ENCODE data around the gene NUDT15. TPM values are rescaled to one million over a fixed set of nuclear protein-coding genes. Genes with fewer than 3 reads are reported as not detected.
A peak's percentile ranks its signal among the peaks of the same experiment; 100 is the strongest.

NUDT15 gene
- total and polyA plus RNA-seq, 5 donors from 2014 or later, result 7.7 to 12.2 (median 8.9) TPM

GRCh38 chr13:48074006-48074405, 36.5 kb downstream of the NUDT15 start:
- DNase-seq (no peak), ATAC-seq (ENCODE audit: low read depth in 2 of 2) (no peak)
- Mint-ChIP-seq H3K4me3 (no peak overlapping the region), H3K27me3 (no peaks in the 10 kb centered on the region), H3K36me3 (peaks cover 83% of the 10 kb centered on the region), H3K4me1 (peaks cover 0 to 9% (median 3%) of the 10 kb centered on the region in 4 donors), H3K9me3 (peaks cover 0 to 22% (median 0%) of the 10 kb centered on the region in 7 donors), H3K27ac (no peak overlapping the region)
- no peak overlapping the region for H3K4me3 ChIP-seq (ENCODE audit: low read depth, low read length)
- no peaks in the 10 kb centered on the region for H3K4me1 ChIP-seq (ENCODE audit: control insufficient read depth, insufficient read depth, low read length, poor library complexity, severe bottlenecking)
- H3K36me3 ChIP-seq (ENCODE audit: control insufficient read depth, insufficient read depth, low read length), result peaks cover 85% of the 10 kb centered on the region
- H3K9me3 ChIP-seq (ENCODE audit: control insufficient read depth in 2 of 2, low read length in 2 of 2), result peaks cover 4 to 14% of the 10 kb centered on the region in 2 experiments
- no peaks in the 10 kb centered on the region for H3K27me3 ChIP-seq (ENCODE audit: control insufficient read depth, insufficient read depth, low read length)
- no peak overlapping the region for H3K27ac ChIP-seq (ENCODE audit: insufficient read depth, low read length, poor library complexity, severe bottlenecking)

- peak overlapping the region in 1 of 3 donors; percentile 67 for H3K27ac Mint-ChIP-seq
- H3K4me1 Mint-ChIP-seq, result peaks cover 0 to 7% (median 3%) of the 10 kb centered on the region in 4 donors
- no peaks in the 10 kb centered on the region for H3K9me3 Mint-ChIP-seq
Measured at GRCh38 chr13:48078251-48078656, 40.7 kb downstream of the NUDT15 start.

GRCh38 chr13:48081739-48082138, 44.2 kb downstream of the NUDT15 start:
- no peak for DNase-seq
- Histone ChIP-seq H3K4me3 (ENCODE audit: low read depth, low read length) (no peak overlapping the region), H3K9me3 (ENCODE audit: control insufficient read depth in 2 of 2, low read length in 2 of 2) (no peaks in the 10 kb centered on the region), H3K4me1 (ENCODE audit: control insufficient read depth, insufficient read depth, low read length, poor library complexity, severe bottlenecking) (no peaks in the 10 kb centered on the region), H3K27ac (ENCODE audit: insufficient read depth, low read length, poor library complexity, severe bottlenecking) (no peak overlapping the region), H3K27me3 (ENCODE audit: control insufficient read depth, insufficient read depth, low read length) (no peaks in the 10 kb centered on the region), H3K36me3 (ENCODE audit: control insufficient read depth, insufficient read depth, low read length) (peaks cover 80% of the 10 kb centered on the region)
- H3K4me3 Mint-ChIP-seq, result no peak overlapping the region
- ATAC-seq (ENCODE audit: low read depth in 2 of 2), result no peak
- H3K4me1 Mint-ChIP-seq, result peaks cover 0 to 12% (median 3%) of the 10 kb centered on the region in 4 donors
- no peaks in the 10 kb centered on the region for H3K9me3 Mint-ChIP-seq
- H3K36me3 Mint-ChIP-seq, result peaks cover 47% of the 10 kb centered on the region
- H3K27me3 Mint-ChIP-seq, result no peaks in the 10 kb centered on the region
- no peak overlapping the region for H3K27ac Mint-ChIP-seq

More at GRCh38 chr13:48078251-48078656, 40.7 kb downstream of the NUDT15 start:
- no peak overlapping the region for H3K27ac ChIP-seq (ENCODE audit: insufficient read depth, low read length, poor library complexity, severe bottlenecking)
- no peaks in the 10 kb centered on the region for H3K27me3 ChIP-seq (ENCODE audit: control insufficient read depth, insufficient read depth, low read length)
- peak in 2 of 3 donors; percentile 27 to 73 for DNase-seq
- no peaks in the 10 kb centered on the region for H3K4me1 ChIP-seq (ENCODE audit: control insufficient read depth, insufficient read depth, low read length, poor library complexity, severe bottlenecking)
- Mint-ChIP-seq H3K27me3 (no peaks in the 10 kb centered on the region), H3K36me3 (peaks cover 64% of the 10 kb centered on the region), H3K4me3 (no peak overlapping the region)
- no peaks in the 10 kb centered on the region for H3K9me3 ChIP-seq (ENCODE audit: control insufficient read depth in 2 of 2, low read length in 2 of 2)
- peak; percentile 58 to 73 for ATAC-seq (ENCODE audit: low read depth in 2 of 2)
- peaks cover 84% of the 10 kb centered on the region for H3K36me3 ChIP-seq (ENCODE audit: control insufficient read depth, insufficient read depth, low read length)
- H3K4me3 ChIP-seq (ENCODE audit: low read depth, low read length), result no peak overlapping the region

GRCh38 chr13:48086272-48086671, 48.7 kb downstream of the NUDT15 start:
- Mint-ChIP-seq H3K4me3 (no peak overlapping the region), H3K4me1 (peaks cover 15 to 31% (median 20%) of the 10 kb centered on the region in 4 donors), H3K27me3 (no peaks in the 10 kb centered on the region), H3K27ac (no peak overlapping the region), H3K36me3 (peaks cover 23% of the 10 kb centered on the region), H3K9me3 (no peaks in the 10 kb centered on the region)
- Histone ChIP-seq H3K4me3 (ENCODE audit: low read depth, low read length) (no peak overlapping the region), H3K27me3 (ENCODE audit: control insufficient read depth, insufficient read depth, low read length) (no peaks in the 10 kb centered on the region), H3K36me3 (ENCODE audit: control insufficient read depth, insufficient read depth, low read length) (peaks cover 41% of the 10 kb centered on the region), H3K4me1 (ENCODE audit: control insufficient read depth, insufficient read depth, low read length, poor library complexity, severe bottlenecking) (peaks cover 10% of the 10 kb centered on the region), H3K9me3 (ENCODE audit: control insufficient read depth in 2 of 2, low read length in 2 of 2) (no peaks in the 10 kb centered on the region), H3K27ac (ENCODE audit: insufficient read depth, low read length, poor library complexity, severe bottlenecking) (no peak overlapping the region)
- ATAC-seq (ENCODE audit: low read depth in 2 of 2) (no peak), DNase-seq (no peak)

- Histone ChIP-seq H3K9me3 (ENCODE audit: control insufficient read depth in 2 of 2, low read length in 2 of 2) (no peaks in the 10 kb centered on the region), H3K27me3 (ENCODE audit: control insufficient read depth, insufficient read depth, low read length) (peaks cover 2% of the 10 kb centered on the region), H3K36me3 (ENCODE audit: control insufficient read depth, insufficient read depth, low read length) (no peaks in the 10 kb centered on the region), H3K4me3 (ENCODE audit: low read depth, low read length) (peak overlapping the region; percentile 89), H3K4me1 (ENCODE audit: control insufficient read depth, insufficient read depth, low read length, poor library complexity, severe bottlenecking) (peaks cover 34% of the 10 kb centered on the region), H3K27ac (ENCODE audit: insufficient read depth, low read length, poor library complexity, severe bottlenecking) (no peak overlapping the region)
- peaks cover 18% of the 10 kb centered on the region for H3K27me3 Mint-ChIP-seq
- H3K4me1 Mint-ChIP-seq, result peaks cover 34 to 63% (median 56%) of the 10 kb centered on the region in 4 donors
- peak overlapping the region; percentile 93 to 98 (median 97) for H3K4me3 Mint-ChIP-seq
- peaks cover 4% of the 10 kb centered on the region for H3K36me3 Mint-ChIP-seq
- DNase-seq (no peak), ATAC-seq (ENCODE audit: low read depth in 2 of 2) (no peak)
- peaks cover 0 to 2% (median 0%) of the 10 kb centered on the region in 7 donors for H3K9me3 Mint-ChIP-seq
- H3K27ac Mint-ChIP-seq, result peak overlapping the region in 2 of 3 donors; percentile 97 to 99
Measured at GRCh38 chr13:48093588-48093987, 56.1 kb downstream of the NUDT15 start.

- ATAC-seq (ENCODE audit: low read depth in 2 of 2) (no peak), DNase-seq (peak in 2 of 3 donors; percentile 2 to 21)
- Histone ChIP-seq H3K9me3 (ENCODE audit: control insufficient read depth in 2 of 2, low read length in 2 of 2) (no peaks in the 10 kb centered on the region), H3K27ac (ENCODE audit: insufficient read depth, low read length, poor library complexity, severe bottlenecking) (peak overlapping the region; percentile 85), H3K27me3 (ENCODE audit: control insufficient read depth, insufficient read depth, low read length) (peaks cover 6% of the 10 kb centered on the region), H3K4me1 (ENCODE audit: control insufficient read depth, insufficient read depth, low read length, poor library complexity, severe bottlenecking) (peaks cover 26% of the 10 kb centered on the region), H3K4me3 (ENCODE audit: low read depth, low read length) (peak overlapping the region; percentile 89), H3K36me3 (ENCODE audit: control insufficient read depth, insufficient read depth, low read length) (no peaks in the 10 kb centered on the region)
- peak overlapping the region; percentile 93 to 98 (median 97) for H3K4me3 Mint-ChIP-seq
- H3K27ac Mint-ChIP-seq, result peak overlapping the region; percentile 97 to 99 (median 97)
- peaks cover 24% of the 10 kb centered on the region for H3K27me3 Mint-ChIP-seq
- peaks cover 27 to 55% (median 49%) of the 10 kb centered on the region in 4 donors for H3K4me1 Mint-ChIP-seq
- peaks cover 4% of the 10 kb centered on the region for H3K36me3 Mint-ChIP-seq
- peaks cover 0 to 2% (median 0%) of the 10 kb centered on the region in 7 donors for H3K9me3 Mint-ChIP-seq
Measured at GRCh38 chr13:48094404-48094780, 56.9 kb downstream of the NUDT15 start.

- Histone ChIP-seq H3K27me3 (ENCODE audit: control insufficient read depth, insufficient read depth, low read length) (peaks cover 6% of the 10 kb centered on the region), H3K27ac (ENCODE audit: insufficient read depth, low read length, poor library complexity, severe bottlenecking) (peak within 1 kb of the TSS; percentile 85), H3K36me3 (ENCODE audit: control insufficient read depth, insufficient read depth, low read length) (no peaks in the 10 kb centered on the region), H3K4me1 (ENCODE audit: control insufficient read depth, insufficient read depth, low read length, poor library complexity, severe bottlenecking) (peaks cover 25% of the 10 kb centered on the region), H3K4me3 (ENCODE audit: low read depth, low read length) (peak within 1 kb of the TSS; percentile 89), H3K9me3 (ENCODE audit: control insufficient read depth in 2 of 2, low read length in 2 of 2) (no peaks in the 10 kb centered on the region)
- Mint-ChIP-seq H3K36me3 (peaks cover 4% of the 10 kb centered on the region), H3K27me3 (peaks cover 24% of the 10 kb centered on the region), H3K4me3 (peak within 1 kb of the TSS; percentile 93 to 98 (median 97)), H3K27ac (peak within 1 kb of the TSS; percentile 97 to 99 (median 97)), H3K4me1 (peaks cover 22 to 50% (median 44%) of the 10 kb centered on the region in 4 donors), H3K9me3 (peaks cover 0 to 2% (median 0%) of the 10 kb centered on the region in 7 donors)
- DNase-seq, result peak; percentile 94 to 97 (median 96)
- ATAC-seq (ENCODE audit: low read depth in 2 of 2), result peak; percentile 98
Measured at GRCh38 chr13:48094781-48095502, 57.4 kb downstream of the NUDT15 start, which contains the start of gene MED4. Gene MED4, minus strand, starts transcription at chr13:48095104. Its CDS starts 26 bp downstream, at chr13:48095078.

All from CD4-positive, CD25-positive, alpha-beta regulatory T cell (primary cell).